H1 (cell line): Measurements from ENCODE around the gene P2RX5. TPM values are rescaled to one million over a fixed set of nuclear protein-coding genes. Genes with fewer than 3 reads are reported as not detected.

Experiments used
- CTCF ChIA-PET: fragments of 300-600 bp; sonication (Branson Sonifier 250); formaldehyde crosslinking; loops from one replicate; lab custom pipeline; 2021; ENCODE audit not compliant: partially characterized antibody; lab: Charles Lee
- POLR2A ChIA-PET: fragments of 300-600 bp; sonication (Branson Sonifier 250); formaldehyde crosslinking; loops from one replicate; lab custom pipeline; 2021; ENCODE audit warnings: inconsistent platforms; ENCODE audit not compliant: partially characterized antibody; lab: Charles Lee
- DNase-seq, 2 experiments: peaks; one replicate each; pipeline versions ENCODE4 v3.0.0 to v3.0.0-alpha.2; 2010 to 2022; ENCODE audit warnings: low spot score in 2 of 2, low read depth in 1 of 2, mixed read lengths in 1 of 2
- FAIRE-seq: peaks from 2 replicates; lab custom pipeline; 2011; peaks lifted over from hg19 to GRCh38; lab: Jason Lieb, UNC
- H2AFZ ChIP-seq: 2 replicates; pipeline ENCODE4 v1.8.1; 2012; ENCODE audit warnings: low read length, inconsistent platforms
- H2AK5ac ChIP-seq: 2 replicates; pipeline ENCODE4 v1.6.1; 2013; ENCODE audit warnings: low read depth, low read length
- H2BK120ac ChIP-seq: replicated peaks from 2 replicates; pipeline ENCODE3; 2013; ENCODE audit warnings: low read depth, low read length, inconsistent platforms
- H2BK12ac ChIP-seq: 2 replicates; pipeline ENCODE4 v1.6.1; 2013; ENCODE audit warnings: low read depth, low read length
- H2BK15ac ChIP-seq: 2 replicates; pipeline ENCODE4 v1.6.1; 2013; ENCODE audit warnings: low read length
- H2BK20ac ChIP-seq: 2 replicates; pipeline ENCODE4 v1.6.1; 2013; ENCODE audit warnings: low read length
- H2BK5ac ChIP-seq: 2 replicates; pipeline ENCODE4 v1.6.1; 2013; ENCODE audit warnings: low read depth, low read length
- H3K14ac ChIP-seq: 2 replicates; pipeline ENCODE4 v1.6.1; 2013; ENCODE audit warnings: inconsistent platforms; ENCODE audit not compliant: insufficient read length
- H3K18ac ChIP-seq: 2 replicates; pipeline ENCODE4 v1.6.1; 2013; ENCODE audit warnings: low read length; ENCODE audit errors: extremely low read depth
- H3K23ac ChIP-seq: 2 replicates; pipeline ENCODE4 v1.6.1; 2013; ENCODE audit warnings: inconsistent platforms; ENCODE audit not compliant: insufficient read length
- H3K23me2 ChIP-seq: 2 replicates; pipeline ENCODE4 v1.6.1; 2013; ENCODE audit warnings: low read depth, low read length
- H3K27ac ChIP-seq: 2 replicates; pipeline ENCODE4 v1.6.1; 2011; ENCODE audit warnings: low read depth, low read length, inconsistent platforms
- H3K27me3 ChIP-seq, 4 experiments: replicated peaks in 1 of 4; 1 replicate in 1 of 4; 2 replicates in 3 of 4; pipeline versions ENCODE4 v1.6.1 to v1.8.1; 2011 to 2013; ENCODE audit warnings: low read length in 3 of 4, mild to moderate bottlenecking in 3 of 4, inconsistent platforms in 2 of 4, mixed read lengths in 2 of 4, moderate library complexity in 1 of 4; ENCODE audit not compliant: control insufficient read depth in 3 of 4, insufficient read depth in 3 of 4; ENCODE audit errors: extremely low read depth in 1 of 4
- H3K36me3 ChIP-seq, 4 experiments: 2 replicates each; pipeline versions ENCODE4 v1.6.1 to v1.8.1; 2011 to 2013; ENCODE audit warnings: mild to moderate bottlenecking in 4 of 4, low read length in 3 of 4, moderate library complexity in 2 of 4, control low read depth in 1 of 4, inconsistent platforms in 1 of 4; ENCODE audit not compliant: insufficient read depth in 4 of 4, control insufficient read depth in 2 of 4
- H3K4ac ChIP-seq: replicated peaks from 2 replicates; pipeline ENCODE3; 2013; ENCODE audit warnings: low read length, low read depth, mixed read lengths, inconsistent platforms; ENCODE audit not compliant: insufficient read length
- H3K4me1 ChIP-seq, 4 experiments: replicated peaks in 1 of 4; 1 replicate in 1 of 4; 2 replicates in 3 of 4; pipeline versions ENCODE4 v1.6.1 to v1.8.1; 2011 to 2013; ENCODE audit warnings: low read length in 3 of 4, inconsistent platforms in 2 of 4, mixed read lengths in 1 of 4; ENCODE audit not compliant: insufficient read depth in 4 of 4, control insufficient read depth in 3 of 4
- H3K4me2 ChIP-seq, 2 experiments: 2 replicates each; pipeline versions ENCODE4 v1.6.1 to v1.8.1; 2011 to 2013; ENCODE audit warnings: low read depth in 2 of 2, low read length in 2 of 2, control low read depth in 1 of 2, inconsistent platforms in 1 of 2, mild to moderate bottlenecking in 1 of 2; ENCODE audit not compliant: insufficient read depth in 1 of 2
- H3K4me3 ChIP-seq, 4 experiments: fragments of 200-600, 300-600 bp in 1 of 4; sonication (generic), shearing (Covaris generic), sonication (Bioruptor Twin) in 1 of 4; 2 replicates each; pipeline versions ENCODE4 v1.5.1 to v1.8.1; 2011 to 2016; ENCODE audit warnings: low read length in 4 of 4, low read depth in 3 of 4, control low read depth in 2 of 4, inconsistent platforms in 2 of 4, mild to moderate bottlenecking in 2 of 4, mixed read lengths in 1 of 4, moderate library complexity in 1 of 4; ENCODE audit not compliant: insufficient read depth in 2 of 4; ENCODE audit errors: extremely low read depth in 1 of 4
- H3K56ac ChIP-seq: replicated peaks from 2 replicates; pipeline ENCODE3; 2013; ENCODE audit warnings: low read depth, mild to moderate bottlenecking, mixed read lengths, low read length, inconsistent platforms; ENCODE audit not compliant: insufficient read length
- H3K79me1 ChIP-seq: 2 replicates; pipeline ENCODE4 v1.6.1; 2013; ENCODE audit warnings: low read depth, low read length, control low read depth
- H3K79me2 ChIP-seq, 2 experiments: 2 replicates each; pipeline versions ENCODE4 v1.6.1 to v1.8.1; 2012 to 2013; ENCODE audit warnings: low read length in 2 of 2, mild to moderate bottlenecking in 2 of 2, inconsistent platforms in 1 of 2; ENCODE audit not compliant: insufficient read depth in 2 of 2, control insufficient read depth in 1 of 2
- H3K9ac ChIP-seq, 4 experiments: replicated peaks in 1 of 4; 1 replicate in 1 of 4; 2 replicates in 3 of 4; pipeline versions ENCODE4 v1.6.1 to v1.8.1; 2011 to 2013; ENCODE audit warnings: low read depth in 3 of 4, low read length in 3 of 4, control low read depth in 2 of 4, mild to moderate bottlenecking in 2 of 4, moderate library complexity in 2 of 4, inconsistent platforms in 1 of 4; ENCODE audit errors: extremely low read depth in 1 of 4
- H3K9me3 ChIP-seq, 2 experiments: 2 replicates each; pipeline versions ENCODE4 v1.6.1 to v1.8.1; 2012 to 2013; ENCODE audit warnings: mild to moderate bottlenecking in 2 of 2, moderate library complexity in 2 of 2, control low read depth in 1 of 2, inconsistent platforms in 1 of 2, low read depth in 1 of 2, low read length in 1 of 2, mixed read lengths in 1 of 2; ENCODE audit not compliant: insufficient read depth in 2 of 2
- H4K20me1 ChIP-seq, 2 experiments: replicated peaks in 1 of 2; 2 replicates each; pipeline versions ENCODE3 to v1.8.1; 2011 to 2013; ENCODE audit warnings: inconsistent platforms in 2 of 2, low read length in 2 of 2, mild to moderate bottlenecking in 1 of 2; ENCODE audit not compliant: insufficient read depth in 2 of 2, control insufficient read depth in 1 of 2
- H4K5ac ChIP-seq: 2 replicates; pipeline ENCODE4 v1.6.1; 2013; ENCODE audit warnings: low read length, low read depth, mixed read lengths, inconsistent platforms; ENCODE audit not compliant: insufficient read length
- H4K8ac ChIP-seq: 2 replicates; pipeline ENCODE4 v1.8.0; 2013; ENCODE audit warnings: mild to moderate bottlenecking, moderate library complexity, low read length, inconsistent platforms; ENCODE audit not compliant: insufficient read depth; ENCODE audit errors: extremely low read depth
- H4K91ac ChIP-seq: replicated peaks from 2 replicates; pipeline ENCODE3; 2013; ENCODE audit warnings: low read length, mixed read lengths, inconsistent platforms; ENCODE audit not compliant: insufficient read length
- KDM4A ChIP-seq: IDR thresholded peaks from one replicate; pipeline ENCODE4 v1.7.1; 2012; ENCODE audit warnings: low read depth, mild to moderate bottlenecking, moderate library complexity, low read length, inconsistent platforms; ENCODE audit not compliant: severe bottlenecking
- SIN3A ChIP-seq, 2 experiments: IDR thresholded peaks in 1 of 2; conservative IDR thresholded peaks in 1 of 2; 2 replicates each; pipeline ENCODE4 v1.6.1; 2011 to 2012; ENCODE audit warnings: low read length in 2 of 2, improper control_type of control experiment in 1 of 2, low read depth in 1 of 2, mild to moderate bottlenecking in 1 of 2
- SIRT6 ChIP-seq: IDR thresholded peaks from one replicate; pipeline ENCODE4 v1.7.1; 2012; ENCODE audit warnings: low read length, inconsistent platforms
- WGBS, 2 experiments: shearing (Covaris generic) in 1 of 2; methylation state at CpG; one replicate each; pipeline versions ENCODE4 v1.1.6 to v1.1.7; 2013 to 2015; ENCODE audit warnings: low lambda C conversion rate in 2 of 2, mixed read lengths in 2 of 2, inconsistent platforms in 1 of 2, low coverage in 1 of 2, missing lambda C conversion rate in 1 of 2; ENCODE audit not compliant: insufficient replicate concordance in 2 of 2, insufficient coverage in 1 of 2, insufficient read length in 1 of 2; ENCODE audit errors: extremely low coverage in 1 of 2, missing lambda C conversion rate in 1 of 2; 5-methylcytosine and 5-hydroxymethylcytosine counted together
- polyA plus RNA-seq, 7 experiments: library from polyadenylated mRNA; depleted of rRNA in 3 of 7; stranded (reverse) in 5 of 7; unstranded in 2 of 7; fragments of >200 nt in 5 of 7; fragments of 200-250 nt in 2 of 7; gene quantifications; 1 replicate in 5 of 7; 2 replicates in 1 of 7; 4 replicates in 1 of 7; pipeline versions ENCODE4 v1.2.1 to v1.2.3, GENCODE V29; 2011 to 2013; ENCODE audit warnings: missing spikeins in 2 of 7, mixed read lengths in 2 of 7
- total RNA-seq: library from RNA; stranded (reverse); fragmentation: NEBNext Ultra II Directional; extraction: Animal tissue kit (Norgen Biotek cat#: 25700); gene quantifications from 2 replicates; pipeline ENCODE4 v1.2.1, GENCODE V29; 2021

The P2RX5 gene
- total and polyA plus RNA-seq, 2 of the 8 experiments (the other 6 are each of a cell fraction or from before 2014, with no cell fraction given): 12.0 to 15.6 TPM

DNA sequence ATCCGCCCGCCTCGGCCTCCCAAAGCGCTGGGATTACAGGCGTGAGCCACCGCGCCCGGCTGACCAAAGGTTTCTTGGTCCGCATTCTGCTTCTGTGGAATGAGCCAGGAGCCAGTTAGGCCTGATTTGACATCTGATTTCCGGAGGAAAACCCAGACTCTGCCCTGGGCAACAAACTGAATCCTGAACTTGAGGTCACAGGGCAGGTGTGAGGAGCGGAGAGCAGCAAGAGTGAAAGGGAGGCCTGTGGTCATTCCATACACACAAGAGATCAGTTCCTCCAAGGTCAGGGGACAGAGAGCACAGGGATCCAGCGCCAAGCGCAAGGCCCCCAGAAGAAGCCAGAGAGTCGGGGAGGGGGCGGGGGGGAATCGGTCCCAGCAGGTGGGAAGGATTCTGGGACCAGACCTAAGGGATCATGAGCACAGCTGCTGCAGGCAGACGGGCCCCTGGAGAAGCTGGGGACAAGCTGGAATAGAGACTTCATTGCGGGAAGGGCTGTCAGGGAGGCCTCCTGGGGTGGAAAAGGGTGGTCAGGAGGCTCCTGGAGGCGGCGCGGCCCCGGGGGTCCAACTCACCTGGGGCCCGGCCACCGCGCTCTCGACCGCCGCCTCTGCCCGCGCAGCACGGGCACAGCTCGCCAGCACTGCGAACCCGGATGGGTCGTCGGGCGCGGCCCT is 60.3 kb downstream of the P2RX5 start:
- no peak overlapping the region; the same call in 1 of the 2 replicates for H2AFZ ChIP-seq
- H3K4me2 ChIP-seq: peak overlapping the region; percentile 50 to 92
- no peak for FAIRE-seq
- peaks cover 2 to 11% of the 10 kb centered on the region in 2 experiments for H4K20me1 ChIP-seq
- no peaks in the 10 kb centered on the region for H3K27me3 ChIP-seq
- ChIA-PET POLR2A (interaction anchor here (0.6 to 3.4 kb wide), 11 partner anchors 9 to 172 kb away, joined by 3 to 19 read pairs (median 5); partner anchors contain the start of gene TAX1BP3), CTCF (interaction anchor here (0.8 to 2.0 kb wide), 4 partner anchors 13 to 47 kb away, joined by 3 to 4 read pairs (median 4); no protein-coding TSS in a partner anchor)
- H3K27ac ChIP-seq: peak overlapping the region; percentile 63; the same call in 1 of the 2 replicates
- H4K91ac ChIP-seq: peak overlapping the region; percentile 81
- H3K9me3 ChIP-seq: no peaks in the 10 kb centered on the region
- H2BK15ac ChIP-seq: no peak overlapping the region
- H3K79me1 ChIP-seq: peaks cover 6% of the 10 kb centered on the region; the same call in 1 of the 2 replicates
- no peak overlapping the region for H3K14ac ChIP-seq
- H3K79me2 ChIP-seq: peaks cover 0 to 20% of the 10 kb centered on the region in 2 experiments; a peak in 2 of 4 replicates
- DNase-seq: no peak
- H3K18ac ChIP-seq: peak overlapping the region; percentile 87
- H2BK120ac ChIP-seq: no peak overlapping the region
- H3K23me2 ChIP-seq: peaks cover 6% of the 10 kb centered on the region; the same call in 1 of the 2 replicates
- no peak overlapping the region for H3K23ac ChIP-seq
- H2AK5ac ChIP-seq: no peak overlapping the region
- peak overlapping the region; percentile 63 for H4K5ac ChIP-seq
- peak overlapping the region; percentile 52 to 70 (median 69); a peak in 6 of 7 replicates for H3K9ac ChIP-seq
- H3K4ac ChIP-seq: no peak overlapping the region
- no peak overlapping the region for H2BK20ac ChIP-seq
- H2BK12ac ChIP-seq: no peak overlapping the region
- H2BK5ac ChIP-seq: peak overlapping the region; percentile 78; the same call in 1 of the 2 replicates
- peak overlapping the region; percentile 87 to 95 (median 88) for H3K4me3 ChIP-seq
- 26% methylated on average over 23 of the region's 38 CpGs; no CpG with 5 or more reads in 1 of the 2 experiments for WGBS, 2 experiments
- H3K56ac ChIP-seq: peak overlapping the region; percentile 95
- H3K4me1 ChIP-seq: peaks cover 0 to 5% (median 1%) of the 10 kb centered on the region in 4 experiments; a peak in 3 of 7 replicates
- H3K36me3 ChIP-seq: peaks cover 3 to 11% (median 6%) of the 10 kb centered on the region in 4 experiments; a peak in 6 of 8 replicates
- TF ChIP-seq KDM4A (peak; percentile 83), SIRT6 (no peak), SIN3A (conservative IDR thresholded peaks at IDR 0.05 in 1 of 2, IDR thresholded peaks at IDR 0.05 in 1 of 2; ENCODE audit: low read depth in 1 of 2, low read length in 2 of 2) (0 out of 4 replicates have a peak, but pooled peaks of 1 of the 2 experiments have one; percentile 27)
- peak overlapping the region; percentile 38 for H4K8ac ChIP-seq
